NCI-H1436 treated with DMSO at 0.1 percent for 48 hours (cell line): ENCODE data around the gene RBFOX2.
A peak's percentile ranks its signal among the peaks of the same experiment; 100 is the strongest.

Experiments used
- DNase-seq: peaks from one replicate; lab custom pipeline; 2025; lab: John Stamatoyannopoulos, UW

Gene RBFOX2

DNA sequence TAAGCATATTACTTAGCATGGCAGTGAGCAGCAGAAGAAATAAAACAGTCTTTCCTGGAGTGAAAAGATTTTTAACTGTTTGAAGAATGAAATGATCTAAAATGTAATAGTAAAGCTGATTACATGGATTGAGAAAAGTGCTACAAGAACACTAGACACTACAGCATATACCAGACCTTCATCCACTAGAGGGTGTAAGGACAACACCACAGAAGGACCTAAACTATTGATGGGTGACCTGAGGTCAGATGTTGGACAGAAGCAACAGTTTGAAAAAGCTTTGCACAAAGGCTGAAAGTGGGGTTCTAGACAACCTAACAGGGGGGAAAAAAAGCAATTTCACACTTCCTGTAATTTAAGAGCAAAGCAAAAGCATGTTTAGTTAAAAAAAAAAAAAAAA lies 97.7 kb downstream of the RBFOX2 start:
- DNase-seq = no peak

DNA sequence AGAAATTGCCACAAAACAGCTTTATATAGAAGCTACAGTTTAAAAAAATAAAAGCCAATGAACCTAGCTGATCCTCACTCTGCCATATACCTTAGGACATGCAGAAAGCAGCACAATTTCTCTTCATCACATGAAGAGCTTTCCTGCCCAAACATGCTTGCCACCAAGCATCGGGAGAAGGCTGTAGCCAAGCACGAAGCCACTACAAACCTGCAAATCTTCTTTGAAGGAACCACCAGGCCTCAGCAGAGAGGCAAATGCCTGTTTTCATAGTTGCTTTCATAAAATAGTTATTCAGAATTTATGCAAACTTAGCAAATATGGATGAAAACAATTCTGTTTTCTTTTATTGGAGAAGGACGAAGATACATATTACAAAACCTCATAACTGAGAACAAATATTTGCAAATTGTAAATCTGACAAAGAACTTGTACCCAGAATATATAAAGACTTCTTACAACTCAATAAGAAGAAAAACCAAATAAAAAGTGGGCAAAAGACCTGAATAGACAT lies 100.3 kb downstream of the RBFOX2 start:
- DNase-seq = no peak

DNA sequence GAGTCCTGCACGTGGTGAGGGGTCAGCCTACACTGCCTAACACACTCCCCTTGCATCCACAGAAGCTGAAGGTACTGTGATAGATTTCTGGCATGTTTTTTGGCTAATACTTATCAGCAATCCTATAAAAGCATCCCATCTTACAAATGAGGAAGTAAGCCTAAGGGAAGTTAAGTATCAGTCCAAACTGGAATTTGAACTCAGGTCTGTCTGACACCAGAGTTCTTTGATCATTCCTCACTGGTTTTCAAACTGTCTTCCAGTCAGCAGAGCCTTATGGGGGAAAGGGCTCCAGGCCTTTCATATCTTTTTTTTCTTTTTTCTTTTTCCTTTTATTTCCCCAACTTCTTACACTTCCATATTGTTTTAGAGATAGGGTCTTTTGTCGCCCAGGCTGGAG lies 105.6 kb downstream of the RBFOX2 start:
- no peak for DNase-seq

DNA sequence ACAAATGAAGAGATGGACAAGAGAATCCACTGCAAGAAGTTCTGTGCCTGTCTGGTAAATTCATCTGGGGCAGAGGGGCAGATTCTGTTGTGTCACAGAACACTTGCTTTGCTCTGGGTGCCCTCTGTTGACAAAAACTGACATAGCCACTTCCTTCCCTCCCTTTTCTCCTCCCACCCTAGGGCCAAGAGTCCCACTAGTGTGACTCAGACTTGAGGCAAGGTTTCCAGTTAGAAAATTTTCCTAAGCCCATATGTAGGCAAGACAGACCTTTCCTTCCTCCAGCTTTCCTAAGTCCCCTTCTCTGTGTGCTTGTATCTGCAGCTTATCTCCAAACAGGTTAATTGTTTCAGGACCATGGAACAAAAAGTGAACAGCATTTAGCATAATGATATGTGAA lies 106.8 kb downstream of the RBFOX2 start:
- DNase-seq = peak; percentile 2

DNA sequence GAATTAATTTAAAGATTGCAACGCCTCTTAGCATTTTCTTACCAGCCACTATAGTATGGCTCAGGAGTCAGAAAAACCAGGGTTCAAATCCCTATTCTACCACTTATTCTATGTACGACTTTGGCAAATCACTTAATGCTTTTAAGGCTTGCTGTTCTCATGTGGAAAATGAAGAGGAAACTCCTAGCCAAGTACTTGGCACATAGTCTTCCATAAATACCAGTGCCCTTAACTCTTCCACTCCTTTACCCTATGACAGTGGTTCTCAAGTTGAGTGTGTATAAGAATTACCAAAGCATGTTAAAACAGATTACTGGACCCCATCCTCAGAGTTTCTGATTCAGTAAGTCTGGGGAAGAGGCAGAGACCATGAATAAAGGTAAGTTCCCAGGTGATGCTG lies 107.6 kb downstream of the RBFOX2 start:
- no peak for DNase-seq

DNA sequence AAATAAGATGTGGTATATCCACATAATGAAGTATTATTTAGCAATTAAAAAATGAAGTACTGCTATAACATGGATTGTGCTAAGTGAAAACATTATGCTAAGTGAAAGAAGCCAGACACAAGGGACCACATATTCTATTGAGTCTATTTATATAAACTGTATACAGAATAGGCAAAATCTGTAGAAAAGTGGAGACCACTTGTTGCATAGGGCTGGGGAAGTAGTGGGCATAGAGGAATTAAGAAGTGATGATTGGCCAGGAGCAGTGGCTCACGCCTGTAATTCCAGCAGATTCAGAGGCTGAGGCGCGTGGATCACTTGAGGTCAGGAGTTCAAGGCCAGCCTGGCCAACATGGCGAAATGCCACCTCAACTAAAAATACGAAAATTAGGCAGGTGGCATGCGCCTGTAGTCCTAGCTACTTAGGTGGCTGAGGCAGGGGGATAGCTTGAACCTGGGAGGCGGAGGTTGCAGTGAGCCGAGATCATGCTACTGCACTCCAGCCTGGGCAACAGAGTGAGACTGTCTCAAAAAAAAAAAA lies 109.6 kb downstream of the RBFOX2 start:
- DNase-seq = no peak

DNA sequence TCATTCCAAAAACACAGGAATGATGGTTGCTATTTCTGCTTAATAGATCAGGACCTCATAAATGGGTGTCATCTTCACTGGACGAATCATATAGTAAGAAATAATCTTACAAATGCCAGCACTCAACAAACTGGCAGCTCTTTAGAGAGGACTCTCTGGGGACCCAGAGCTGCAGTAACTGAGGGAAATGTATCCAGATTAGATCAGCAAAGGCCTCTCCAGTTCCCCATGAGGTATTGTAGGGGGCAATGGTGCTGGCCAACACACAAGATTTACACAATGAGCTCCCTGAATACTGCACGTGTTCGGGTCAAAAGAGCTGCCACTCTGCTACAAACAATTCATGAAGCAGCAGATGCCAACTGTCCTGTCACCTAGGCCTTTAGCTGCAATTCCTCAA lies 110.2 kb downstream of the RBFOX2 start:
- no peak for DNase-seq

DNA sequence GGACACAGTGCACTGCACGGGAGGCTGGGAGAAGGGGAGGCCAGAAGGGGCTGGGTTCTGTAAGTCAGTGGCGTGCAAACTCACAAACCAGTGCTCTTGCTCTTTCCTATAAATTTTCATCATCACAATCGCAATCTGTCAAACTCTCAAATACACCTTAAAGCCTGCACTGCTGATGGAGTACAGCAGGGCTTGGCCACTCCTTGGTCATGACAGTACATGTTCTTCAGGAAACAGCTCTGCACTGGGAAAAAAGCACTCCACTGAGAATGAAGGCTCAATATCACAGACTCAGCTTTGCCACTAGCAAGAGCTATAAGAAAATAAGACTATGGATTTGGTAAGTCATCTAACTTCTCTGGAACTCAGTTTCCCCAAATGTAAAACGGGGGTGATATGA lies 111.0 kb downstream of the RBFOX2 start:
- no peak for DNase-seq

DNA sequence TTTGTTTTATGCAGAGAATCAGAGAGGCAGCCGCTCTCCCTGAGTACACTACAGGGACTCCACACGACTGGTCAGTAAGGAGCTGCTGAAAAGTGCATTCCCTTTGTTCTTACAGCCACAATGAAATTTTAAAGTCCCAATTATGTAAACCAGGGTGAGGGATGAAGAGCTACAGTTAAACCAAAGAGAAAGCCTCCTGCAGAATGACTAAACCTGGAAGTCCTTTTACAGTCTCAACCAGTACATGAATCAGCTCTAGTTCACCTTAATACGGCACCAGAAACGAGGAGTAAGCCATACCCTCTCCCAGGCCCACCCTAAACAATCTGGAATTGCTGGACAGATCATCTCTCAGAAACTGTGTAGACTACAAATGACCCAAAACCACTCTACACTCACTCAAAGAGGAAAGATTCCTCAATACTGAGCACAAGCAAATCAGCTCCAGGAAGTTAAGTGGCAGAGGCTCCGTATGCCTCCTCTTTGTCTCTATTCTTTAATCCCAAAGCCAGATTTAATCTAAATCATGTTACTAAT lies 113.1 kb downstream of the RBFOX2 start:
- DNase-seq = no peak

DNA sequence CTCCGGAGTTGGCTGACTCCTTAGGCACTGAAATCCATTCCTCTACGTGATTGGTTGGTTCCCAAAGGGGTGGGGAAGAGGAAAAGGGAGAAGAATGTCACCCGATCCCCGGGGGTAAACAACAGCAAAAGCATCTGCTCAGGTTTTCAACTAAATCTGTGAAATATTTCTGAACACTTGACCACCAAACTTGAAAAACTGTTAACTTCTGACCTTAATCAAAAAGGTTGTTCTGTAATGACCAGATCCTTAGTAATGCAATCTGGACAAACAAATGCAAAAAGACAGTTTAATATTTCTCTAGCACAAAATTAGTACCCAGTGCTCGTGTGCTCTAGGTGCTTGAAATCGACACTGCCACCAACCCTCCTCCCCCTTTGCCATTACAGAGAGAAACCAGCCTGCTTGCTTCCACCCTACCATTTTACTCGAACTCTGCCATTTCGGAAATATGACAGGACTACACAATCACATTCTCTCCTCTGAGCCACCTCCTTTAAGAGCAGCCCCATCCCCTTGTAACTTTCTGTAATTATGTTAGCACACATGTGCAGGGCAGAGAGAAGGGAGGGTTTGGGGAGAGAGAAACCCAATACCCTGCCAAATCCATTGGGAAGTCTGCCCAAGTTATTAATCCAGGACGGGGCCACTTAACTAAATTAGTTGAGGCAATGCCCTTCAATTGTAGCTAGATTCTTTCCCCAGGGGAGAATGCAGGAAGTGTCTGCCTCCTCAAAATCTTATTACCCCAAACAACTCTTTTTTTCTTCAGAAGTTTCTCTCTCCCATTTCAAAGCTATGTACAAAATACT lies 113.8 kb downstream of the RBFOX2 start:
- DNase-seq = peak; percentile 69

DNA sequence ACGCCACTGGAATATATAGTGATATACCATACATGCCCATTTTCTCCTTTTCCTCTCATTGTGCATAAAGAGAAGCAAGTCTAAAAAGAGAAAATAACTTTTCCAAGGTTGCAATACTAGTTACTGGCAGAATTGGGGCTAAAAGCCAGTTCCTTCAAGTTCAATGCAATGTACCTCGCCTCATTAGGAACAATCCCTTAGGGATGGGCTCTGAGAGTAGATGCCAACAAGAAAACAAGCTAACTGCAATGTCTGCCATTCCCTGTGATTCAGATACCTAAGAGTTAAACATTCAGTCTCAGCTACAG lies 114.3 kb downstream of the RBFOX2 start:
- DNase-seq = no peak

DNA sequence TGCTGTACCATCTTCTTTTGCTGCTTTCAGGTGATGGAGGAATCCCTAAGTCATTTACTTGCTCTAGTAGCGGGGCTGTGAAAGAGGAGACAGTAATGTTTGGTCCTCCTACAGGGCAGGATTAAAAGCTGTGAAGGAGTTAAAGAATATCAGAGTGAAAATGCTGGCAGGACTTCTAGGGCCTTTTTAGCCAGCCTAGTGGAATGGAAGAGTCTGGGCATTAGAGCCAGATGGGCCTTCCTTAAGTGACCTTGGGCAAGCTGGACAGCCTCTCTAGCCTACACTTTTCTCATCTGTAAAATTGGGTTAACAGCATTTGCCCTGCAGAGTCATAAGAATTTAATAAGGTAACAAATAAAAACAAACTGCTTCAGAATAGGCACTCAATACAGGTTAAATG lies 114.7 kb downstream of the RBFOX2 start:
- DNase-seq = no peak

DNA sequence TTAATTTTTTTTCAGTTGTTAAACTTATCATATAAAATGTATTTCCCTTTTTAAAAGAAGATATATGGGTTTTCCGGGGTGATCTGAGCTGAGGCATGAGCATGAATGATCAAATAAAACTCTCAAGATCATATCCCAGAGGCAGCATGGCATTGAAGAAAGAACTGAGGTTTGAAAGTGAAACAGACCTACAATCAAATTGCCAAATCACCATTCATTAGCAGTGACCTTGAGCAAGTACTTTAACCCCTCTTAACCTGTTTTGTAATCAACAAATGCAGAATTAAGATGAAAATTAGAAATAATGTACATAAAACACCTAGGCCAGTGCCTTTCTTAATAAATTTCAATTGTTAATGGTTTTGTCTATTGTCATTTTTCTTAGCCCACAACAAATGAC lies 116.0 kb downstream of the RBFOX2 start:
- no peak for DNase-seq

DNA sequence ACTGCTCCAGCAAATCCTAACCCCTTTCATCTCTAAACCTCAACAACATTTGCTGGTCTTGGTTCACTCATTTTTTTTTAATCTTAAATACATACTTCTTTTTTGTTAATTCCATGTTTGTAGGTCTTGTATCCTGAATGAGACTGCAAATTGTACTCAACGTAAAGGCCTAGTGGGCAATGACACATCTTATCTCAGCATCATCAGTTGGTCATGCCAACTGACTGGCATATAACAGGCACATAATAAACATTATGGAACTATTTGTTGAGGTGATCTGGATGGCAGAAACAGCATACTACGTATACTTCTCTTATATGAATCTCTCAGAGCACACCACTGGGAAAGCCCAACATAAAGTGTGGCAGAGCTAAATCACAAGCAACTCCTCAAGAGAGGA lies 116.7 kb downstream of the RBFOX2 start:
- no peak for DNase-seq

DNA sequence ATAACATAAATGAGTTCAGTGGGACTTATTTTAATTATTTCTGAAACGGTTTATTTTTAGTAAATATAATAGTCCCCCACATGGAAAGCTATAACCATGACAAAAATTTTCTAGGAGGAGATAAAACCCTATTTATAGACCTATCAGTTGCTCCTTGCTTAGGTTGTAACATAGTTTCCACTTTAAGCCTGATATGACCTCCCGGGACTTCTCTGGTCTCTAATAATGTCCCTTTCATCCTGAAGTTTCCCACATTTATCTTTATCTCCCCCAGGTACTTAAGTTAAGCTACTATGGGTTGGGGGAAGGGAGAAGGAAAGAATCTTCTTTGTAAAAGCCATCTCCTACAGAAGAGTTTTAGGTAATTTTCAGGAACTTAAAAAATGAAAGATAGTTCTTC lies 117.7 kb downstream of the RBFOX2 start:
- DNase-seq = no peak

DNA sequence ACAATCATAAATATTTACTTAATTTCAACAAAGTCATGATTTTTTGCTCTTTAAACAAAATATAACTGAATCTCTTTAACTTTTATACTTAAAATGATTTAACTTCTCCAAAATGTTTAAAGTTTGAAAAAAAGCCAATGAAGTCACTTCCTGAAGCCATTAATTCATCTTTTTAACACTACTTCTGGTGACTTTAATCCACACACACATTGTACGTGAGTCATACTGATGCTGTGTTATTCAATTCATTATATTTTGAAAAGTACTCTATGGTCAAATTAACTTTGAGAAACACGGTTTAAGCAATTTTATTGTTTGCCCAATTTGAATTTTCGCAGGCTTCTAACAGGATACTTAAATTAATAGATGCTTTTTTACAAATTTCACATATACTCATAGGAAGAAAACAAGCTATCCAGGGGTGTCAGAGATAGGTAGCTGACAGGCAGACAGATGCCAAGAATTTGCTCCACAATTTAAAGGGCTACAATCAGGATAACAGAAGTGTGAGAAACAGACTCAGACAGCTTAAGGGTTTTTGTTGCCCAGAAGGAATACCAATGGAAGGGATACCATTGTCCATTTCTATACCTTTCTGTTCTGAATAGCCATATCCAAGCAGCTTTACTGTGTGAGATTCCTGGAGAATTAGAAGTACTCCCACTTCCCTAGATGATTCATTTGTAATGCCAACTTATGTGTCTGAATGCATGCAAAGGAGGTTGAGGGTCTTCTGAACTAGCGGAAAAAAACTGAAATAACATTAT lies 118.4 kb downstream of the RBFOX2 start:
- DNase-seq = no peak

DNA sequence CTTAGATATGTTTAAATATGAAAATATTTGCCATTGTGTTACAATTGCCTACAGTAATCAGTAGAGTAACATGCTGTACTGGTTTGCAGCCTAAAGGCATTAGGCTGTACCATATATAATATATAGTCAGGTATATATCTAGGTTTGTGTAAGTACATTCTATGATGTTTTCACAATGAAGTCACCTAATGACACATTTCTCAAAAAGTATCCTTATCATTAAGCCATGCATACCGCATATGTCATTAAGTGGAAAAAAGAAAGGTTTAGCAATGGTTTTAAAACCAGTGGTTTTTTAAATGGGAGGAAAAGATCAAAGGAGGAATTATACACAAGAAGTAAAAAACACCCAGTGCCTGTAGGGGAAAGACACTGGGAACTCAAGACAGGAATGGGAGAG lies 122.7 kb downstream of the RBFOX2 start:
- DNase-seq = no peak

DNA sequence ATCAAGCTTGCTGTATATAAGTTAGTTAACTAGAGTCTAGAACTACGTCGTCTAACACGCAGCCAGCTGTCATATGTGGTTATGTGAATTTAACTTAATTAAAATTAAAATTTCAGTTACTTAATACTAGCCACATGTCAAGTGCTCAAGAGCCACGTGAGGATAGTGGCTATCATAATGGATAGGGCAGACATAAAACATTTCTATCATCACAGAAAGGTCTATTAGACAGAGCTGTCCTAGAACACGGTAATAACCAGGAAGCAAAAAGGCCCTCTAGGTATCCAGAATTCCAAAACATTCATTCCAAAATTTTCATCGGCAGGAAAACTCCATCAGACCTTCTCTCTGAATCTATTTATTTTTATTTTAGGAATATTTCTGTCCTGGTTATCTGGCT lies 123.9 kb downstream of the RBFOX2 start:
- no peak for DNase-seq

DNA sequence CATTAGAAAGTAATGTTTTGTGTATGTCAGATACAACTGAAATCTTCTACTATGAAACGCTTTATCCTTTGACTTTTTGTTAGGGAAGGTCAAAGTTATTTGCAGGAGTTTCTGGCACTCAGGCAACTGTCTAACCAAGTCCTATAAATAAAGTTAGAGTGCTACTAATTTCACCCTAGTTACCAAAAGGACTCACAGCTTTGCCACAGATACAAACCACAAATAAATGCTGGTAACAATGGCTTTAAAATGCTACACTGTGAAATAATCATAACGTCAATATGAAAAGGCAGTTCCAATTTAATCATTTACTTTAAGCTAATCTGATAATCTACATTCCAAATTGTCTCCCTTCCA lies 124.3 kb downstream of the RBFOX2 start:
- no peak for DNase-seq

DNA sequence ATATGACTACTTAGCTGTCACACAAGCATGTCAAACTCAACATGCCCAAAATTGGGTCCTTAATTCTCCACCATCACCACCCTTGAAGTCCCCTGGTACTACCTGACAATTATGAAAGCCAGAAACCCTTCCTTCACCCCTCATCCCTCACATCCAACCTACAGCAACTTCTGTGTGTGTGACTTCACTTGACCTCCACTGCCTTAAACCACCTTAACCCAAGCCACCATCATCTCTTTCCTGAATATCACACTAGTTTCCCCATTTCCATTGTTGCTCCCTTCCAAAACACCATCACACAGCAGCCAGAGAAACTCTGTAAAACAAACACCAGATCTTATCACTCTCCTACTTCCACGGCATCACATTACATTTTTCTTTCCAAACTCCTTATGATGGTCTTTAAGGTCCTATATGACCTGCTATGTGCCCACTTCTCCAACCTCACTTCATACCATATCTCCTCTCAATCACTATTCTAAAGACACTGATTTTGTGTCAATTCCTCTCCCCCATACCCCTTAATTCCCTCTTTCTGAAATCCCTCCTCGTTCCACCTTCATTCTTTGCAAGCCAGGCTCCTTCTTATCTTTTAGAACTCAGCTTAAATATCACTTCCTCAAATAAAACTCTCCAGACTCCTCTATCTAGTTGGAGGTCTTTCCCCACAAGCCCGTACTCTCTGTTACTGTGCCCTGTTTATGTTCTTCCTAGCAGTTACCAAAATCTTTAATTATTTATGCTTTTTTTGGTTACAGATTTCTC lies 124.9 kb downstream of the RBFOX2 start:
- DNase-seq = no peak

DNA sequence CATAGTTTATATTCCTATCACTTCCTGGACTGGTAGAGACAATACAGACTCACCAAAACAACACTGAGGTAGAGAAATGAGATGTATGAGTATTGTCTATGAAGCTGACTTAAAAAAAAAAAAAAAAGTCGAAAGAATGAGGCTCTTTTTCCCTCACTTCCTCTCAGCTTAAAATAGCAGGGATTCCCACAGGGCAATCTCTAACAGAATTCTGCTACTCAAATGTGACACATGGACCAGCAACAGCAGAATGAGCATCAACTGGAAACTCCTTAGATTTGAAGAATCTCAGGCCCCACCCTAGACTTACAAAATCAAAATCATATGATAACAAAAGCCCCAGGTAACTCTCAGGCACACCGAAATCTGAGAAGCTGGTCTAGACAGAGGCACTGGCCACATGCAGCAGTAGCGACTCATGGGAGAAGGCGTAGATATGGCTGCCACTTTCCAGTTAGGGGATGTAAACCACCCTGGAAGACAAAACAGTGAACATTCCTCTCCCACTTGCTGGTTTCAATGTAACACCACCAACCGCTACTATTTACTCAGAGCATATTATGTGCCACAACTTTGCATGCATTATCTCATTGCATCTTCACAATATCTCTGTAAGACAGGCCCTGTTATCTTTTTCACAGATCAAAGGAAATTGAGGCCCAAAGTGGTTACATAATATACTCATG lies 128.0 kb downstream of the RBFOX2 start:
- no peak for DNase-seq

DNA sequence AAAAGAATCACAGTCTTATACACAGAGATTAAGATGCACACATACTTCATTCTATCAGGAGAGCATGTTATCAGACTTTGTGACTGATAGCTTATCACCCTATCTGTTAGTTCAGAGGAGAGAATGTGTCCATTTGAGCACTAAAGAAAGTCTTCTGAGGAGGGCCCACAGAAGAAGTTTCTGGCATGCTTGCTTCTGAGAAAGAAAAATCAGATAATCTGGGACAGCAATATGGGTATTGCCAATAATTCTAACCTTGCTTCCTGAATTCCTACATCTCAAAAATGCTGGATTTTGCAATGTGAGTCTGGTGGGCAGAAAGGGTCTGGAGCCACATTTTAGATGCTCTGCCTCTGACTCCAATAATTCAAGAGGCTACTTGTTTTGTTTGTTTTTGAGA lies 128.9 kb downstream of the RBFOX2 start:
- no peak for DNase-seq
